Breast epithelium (tissue), 4 donors: ENCODE results near the gene VPS9D1. TPM values are rescaled to one million over a fixed set of nuclear protein-coding genes. Genes with fewer than 3 reads are reported as not detected.

Source experiments
- DNase-seq, 2 donors: peaks; one replicate each; pipeline ENCODE4 v3.0.0-alpha.2; 2019; ENCODE audit warnings: low spot score in 2 of 2
- H3K27ac ChIP-seq, 2 donors: fragments of 200-600 bp; sonication (generic) in 1 of 2; one replicate each; pipeline ENCODE4 v1.5.1; 2016 to 2019; ENCODE audit warnings: mild to moderate bottlenecking in 1 of 2
- H3K27me3 ChIP-seq, 2 donors: fragments of 200-600 bp; sonication (generic) in 1 of 2; one replicate each; pipeline versions ENCODE4 v1.5.1 to v1.6.0; 2017 to 2019; ENCODE audit warnings: control low read depth in 1 of 2, mild to moderate bottlenecking in 1 of 2
- H3K36me3 ChIP-seq: fragments of 200-600 bp; one replicate; pipeline ENCODE4 v1.5.1; 2019
- H3K4me1 ChIP-seq, 2 donors: fragments of 200-600 bp; sonication (generic); one replicate each; pipeline ENCODE4 v1.5.1; 2016 to 2019; ENCODE audit warnings: control low read depth in 1 of 2
- H3K4me3 ChIP-seq, 3 donors: fragments of 200-600 bp; sonication (generic); 1 replicate in 2 of 3; 2 replicates in 1 of 3; pipeline ENCODE4 v1.5.1; 2016 to 2019; ENCODE audit warnings: mild to moderate bottlenecking in 3 of 3, moderate library complexity in 2 of 3
- H3K9me3 ChIP-seq, 2 donors: fragments of 200-600 bp; sonication (generic) in 1 of 2; one replicate each; pipeline ENCODE4 v1.5.1; 2016 to 2019; ENCODE audit warnings: control low read depth in 1 of 2
- POLR2A ChIP-seq: fragments of 450-650 bp; IDR thresholded peaks from one replicate; pipeline ENCODE4 v1.6.1; 2016; ENCODE audit warnings: antibody characterized with exemption, mild to moderate bottlenecking, moderate library complexity
- POLR2AphosphoS5 ChIP-seq, 3 donors: sonication (generic); formaldehyde crosslinking; IDR thresholded peaks; one replicate each; pipeline ENCODE4 v1.6.1; 2017; ENCODE audit warnings: antibody characterized with exemption in 3 of 3
- intact Hi-C: fragments of 100-400 bp; cut with DNase I; formaldehyde crosslinking; loops from one replicate; pipeline ENCODE4 v1.15.1; 2023; ENCODE audit warnings: low total_unique reads
- total RNA-seq, 3 donors: library from RNA; depleted of rRNA; stranded (reverse); fragments of >200 nt; gene quantifications; one replicate each; pipeline ENCODE4 v1.1.0, GENCODE V29; 2016
- TF ChIP-seq, protein P1 (sequence below), 3 donors: fragments of 450-650 bp; IDR thresholded peaks; one replicate each; pipeline ENCODE4 v1.5.1; 2016 to 2017; ENCODE audit warnings: antibody characterized with exemption in 3 of 3, mild to moderate bottlenecking in 3 of 3, moderate library complexity in 3 of 3

VPS9D1 gene
- total RNA-seq, 3 donors from 2014 or later, result 4.8 to 6.6 (median 5.4) TPM

DNA sequence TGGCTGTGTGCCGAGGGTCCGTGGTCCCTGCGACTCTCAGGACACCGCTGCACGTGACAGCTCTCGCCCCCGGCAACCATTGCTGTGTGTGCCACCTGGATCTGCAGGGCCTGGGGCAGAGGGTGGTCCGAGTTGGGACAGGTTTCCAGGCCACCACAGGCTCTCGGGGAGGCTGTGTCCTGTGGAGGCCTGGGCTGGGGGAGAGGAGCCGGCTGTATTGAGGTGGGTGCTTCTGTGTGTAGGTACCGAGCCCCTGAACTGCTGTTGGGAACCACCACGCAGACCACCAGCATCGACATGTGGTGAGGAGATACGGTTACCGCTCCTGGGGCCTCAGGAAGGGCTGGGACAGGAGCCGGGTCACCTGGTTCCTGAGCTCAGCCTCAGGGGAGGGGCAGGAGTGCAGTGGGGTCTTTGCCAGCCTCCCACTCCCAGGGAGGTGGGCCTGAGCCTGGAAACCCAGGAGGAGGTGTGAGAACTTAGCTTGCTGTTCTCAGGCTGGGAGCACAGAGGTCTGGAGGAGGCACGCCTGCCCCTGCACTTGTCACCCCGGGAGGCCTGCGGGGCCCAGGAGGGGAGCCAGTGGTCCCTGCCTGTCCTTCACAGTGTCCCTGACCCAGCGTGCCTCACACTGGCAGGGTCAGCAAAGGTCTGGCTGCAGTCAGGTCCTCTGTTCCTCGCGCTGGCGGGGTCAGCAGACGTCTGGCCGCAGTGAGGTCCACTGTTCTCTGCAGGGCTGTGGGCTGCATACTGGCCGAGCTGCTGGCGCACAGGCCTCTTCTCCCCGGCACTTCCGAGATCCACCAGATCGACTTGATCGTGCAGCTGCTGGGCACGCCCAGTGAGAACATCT is 26.5 kb downstream of the VPS9D1 start:
- H3K4me1 ChIP-seq, result no peaks in the 10 kb centered on the region
- H3K27ac ChIP-seq, result no peak overlapping the region
- no peak overlapping the region for H3K4me3 ChIP-seq
- H3K9me3 ChIP-seq, result no peaks in the 10 kb centered on the region
- H3K36me3 ChIP-seq, result no peaks in the 10 kb centered on the region
- no peak for DNase-seq
- intact Hi-C loops, result no loop called here
- no peaks in the 10 kb centered on the region for H3K27me3 ChIP-seq
- TF ChIP-seq POLR2A, result no peak
- TF ChIP-seq, protein P1, sequence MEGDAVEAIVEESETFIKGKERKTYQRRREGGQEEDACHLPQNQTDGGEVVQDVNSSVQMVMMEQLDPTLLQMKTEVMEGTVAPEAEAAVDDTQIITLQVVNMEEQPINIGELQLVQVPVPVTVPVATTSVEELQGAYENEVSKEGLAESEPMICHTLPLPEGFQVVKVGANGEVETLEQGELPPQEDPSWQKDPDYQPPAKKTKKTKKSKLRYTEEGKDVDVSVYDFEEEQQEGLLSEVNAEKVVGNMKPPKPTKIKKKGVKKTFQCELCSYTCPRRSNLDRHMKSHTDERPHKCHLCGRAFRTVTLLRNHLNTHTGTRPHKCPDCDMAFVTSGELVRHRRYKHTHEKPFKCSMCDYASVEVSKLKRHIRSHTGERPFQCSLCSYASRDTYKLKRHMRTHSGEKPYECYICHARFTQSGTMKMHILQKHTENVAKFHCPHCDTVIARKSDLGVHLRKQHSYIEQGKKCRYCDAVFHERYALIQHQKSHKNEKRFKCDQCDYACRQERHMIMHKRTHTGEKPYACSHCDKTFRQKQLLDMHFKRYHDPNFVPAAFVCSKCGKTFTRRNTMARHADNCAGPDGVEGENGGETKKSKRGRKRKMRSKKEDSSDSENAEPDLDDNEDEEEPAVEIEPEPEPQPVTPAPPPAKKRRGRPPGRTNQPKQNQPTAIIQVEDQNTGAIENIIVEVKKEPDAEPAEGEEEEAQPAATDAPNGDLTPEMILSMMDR (IDR thresholded peaks at IDR 0.05), result no peak

DNA sequence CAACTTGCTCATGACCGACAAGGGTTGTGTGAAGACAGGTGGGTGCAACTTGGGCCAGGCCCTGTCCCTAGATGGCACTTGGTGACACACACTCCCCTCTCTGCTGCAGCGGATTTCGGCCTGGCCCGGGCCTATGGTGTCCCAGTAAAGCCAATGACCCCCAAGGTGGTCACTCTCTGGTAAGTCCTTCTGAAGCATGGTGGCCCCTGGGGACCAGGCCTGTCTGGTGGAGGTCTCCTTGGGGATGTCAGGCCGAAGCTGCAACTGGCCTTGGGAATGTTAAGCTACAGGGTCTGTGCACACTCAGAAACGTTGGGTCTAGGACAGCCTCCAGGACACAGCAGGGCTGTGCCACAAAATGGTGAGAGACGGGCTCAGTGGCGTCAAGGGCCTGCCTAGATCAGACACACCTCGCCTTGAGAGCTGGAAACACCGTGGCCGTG is 27.4 kb downstream of the VPS9D1 start:
- Histone ChIP-seq H3K4me1 (no peaks in the 10 kb centered on the region), H3K27ac (no peak overlapping the region), H3K9me3 (no peaks in the 10 kb centered on the region), H3K27me3 (no peaks in the 10 kb centered on the region), H3K4me3 (no peak overlapping the region), H3K36me3 (no peaks in the 10 kb centered on the region)
- TF ChIP-seq POLR2A, result no peak
- no peak for TF ChIP-seq POLR2AphosphoS5 (IDR thresholded peaks at IDR 0.05)
- TF ChIP-seq, protein P1 (IDR thresholded peaks at IDR 0.05), result no peak
- DNase-seq, result no peak
- intact Hi-C loops, result no loop called here

DNA sequence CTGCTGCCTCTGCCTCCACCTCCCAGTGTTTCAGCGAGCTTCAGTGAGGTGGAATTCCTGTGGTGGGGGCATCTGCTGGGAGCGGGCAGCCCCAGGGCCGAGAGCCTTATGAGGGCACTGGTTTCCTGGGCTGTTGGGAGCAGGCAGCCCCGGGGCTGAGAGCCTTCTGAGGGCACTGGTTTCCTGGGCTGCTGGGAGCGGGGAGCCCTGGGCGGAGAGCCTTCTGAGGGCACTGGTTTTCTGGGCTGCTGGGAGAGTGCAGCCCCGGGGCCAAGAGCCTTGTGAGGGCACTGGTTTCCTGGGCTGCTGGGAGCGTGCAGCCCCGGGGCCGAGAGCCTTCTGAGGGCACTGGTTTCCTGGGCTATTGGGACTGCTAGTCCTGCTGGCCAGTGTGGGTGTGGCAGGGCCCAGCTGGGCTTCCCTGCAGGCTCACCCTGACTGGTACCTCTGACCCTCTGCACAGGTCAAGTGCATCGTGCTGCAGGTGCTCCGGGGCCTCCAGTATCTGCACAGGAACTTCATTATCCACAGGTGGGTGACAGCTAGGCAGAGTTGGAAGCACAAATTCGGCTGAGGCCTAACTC is 28.6 kb downstream of the VPS9D1 start:
- TF ChIP-seq, protein P1 (IDR thresholded peaks at IDR 0.05), result no peak
- no peak for TF ChIP-seq POLR2AphosphoS5 (IDR thresholded peaks at IDR 0.05)
- no peak for TF ChIP-seq POLR2A
- no peaks in the 10 kb centered on the region for H3K36me3 ChIP-seq
- no peak overlapping the region for H3K27ac ChIP-seq
- DNase-seq, result no peak
- intact Hi-C loops, result no loop called here
- no peaks in the 10 kb centered on the region for H3K27me3 ChIP-seq
- peaks cover 7% of the 10 kb centered on the region in 2 donors for H3K4me1 ChIP-seq
- H3K9me3 ChIP-seq, result no peaks in the 10 kb centered on the region
- no peak overlapping the region for H3K4me3 ChIP-seq

DNA sequence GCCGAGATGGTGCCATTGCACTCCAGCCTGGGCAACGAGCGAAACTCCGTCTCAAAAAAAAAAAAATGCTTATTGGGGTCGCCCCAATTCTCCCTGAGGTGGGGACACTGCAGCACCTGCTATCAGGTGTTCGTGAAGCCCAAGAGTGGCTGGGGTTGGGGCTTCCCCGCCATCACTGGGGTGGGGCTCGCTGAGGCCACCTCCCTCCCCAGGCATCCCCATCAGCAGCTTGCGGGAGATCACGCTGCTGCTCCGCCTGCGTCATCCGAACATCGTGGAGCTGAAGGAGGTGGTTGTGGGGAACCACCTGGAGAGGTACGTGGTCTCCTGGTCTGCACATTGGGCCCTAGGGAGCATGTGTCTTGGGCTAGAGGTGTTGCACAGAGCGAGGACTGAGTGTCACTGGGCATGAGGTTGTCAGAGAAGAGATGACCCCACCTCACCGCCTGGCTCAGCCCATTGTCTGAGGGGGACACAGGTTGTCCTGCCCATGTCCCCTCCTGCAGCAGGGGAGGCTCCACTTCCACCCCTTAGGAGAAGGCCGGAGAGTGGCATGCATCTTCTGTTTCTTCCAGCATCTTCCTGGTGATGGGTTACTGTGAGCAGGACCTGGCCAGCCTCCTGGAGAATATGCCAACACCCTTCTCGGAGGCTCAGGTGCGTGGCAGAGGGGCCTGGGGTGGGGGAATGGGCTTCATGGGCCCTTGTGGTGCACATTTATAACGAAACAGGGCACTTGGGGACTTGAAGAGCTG is 29.3 kb downstream of the VPS9D1 start:
- Histone ChIP-seq H3K27ac (no peak overlapping the region), H3K36me3 (no peaks in the 10 kb centered on the region), H3K27me3 (no peaks in the 10 kb centered on the region), H3K4me1 (peaks cover 7% of the 10 kb centered on the region in 2 donors), H3K4me3 (no peak overlapping the region), H3K9me3 (no peaks in the 10 kb centered on the region)
- no peak for DNase-seq
- TF ChIP-seq, protein P1 (IDR thresholded peaks at IDR 0.05), result no peak
- TF ChIP-seq POLR2A (no peak), POLR2AphosphoS5 (IDR thresholded peaks at IDR 0.05) (no peak)
- intact Hi-C loops, result no loop called here
